ENCODE results near the gene SLC51B. TPM values are rescaled to one million over a fixed set of nuclear protein-coding genes. Genes with fewer than 3 reads are reported as not detected.
"Not testable (repeated sequence)": the region's sequence is repeated elsewhere in the genome, so short reads cannot be mapped to it uniquely, and the experiment has no call there.

SLC51B gene
- total and polyA plus RNA-seq, 8 donors: 0.39 to 19.3 (median 14.1) TPM

DNA sequence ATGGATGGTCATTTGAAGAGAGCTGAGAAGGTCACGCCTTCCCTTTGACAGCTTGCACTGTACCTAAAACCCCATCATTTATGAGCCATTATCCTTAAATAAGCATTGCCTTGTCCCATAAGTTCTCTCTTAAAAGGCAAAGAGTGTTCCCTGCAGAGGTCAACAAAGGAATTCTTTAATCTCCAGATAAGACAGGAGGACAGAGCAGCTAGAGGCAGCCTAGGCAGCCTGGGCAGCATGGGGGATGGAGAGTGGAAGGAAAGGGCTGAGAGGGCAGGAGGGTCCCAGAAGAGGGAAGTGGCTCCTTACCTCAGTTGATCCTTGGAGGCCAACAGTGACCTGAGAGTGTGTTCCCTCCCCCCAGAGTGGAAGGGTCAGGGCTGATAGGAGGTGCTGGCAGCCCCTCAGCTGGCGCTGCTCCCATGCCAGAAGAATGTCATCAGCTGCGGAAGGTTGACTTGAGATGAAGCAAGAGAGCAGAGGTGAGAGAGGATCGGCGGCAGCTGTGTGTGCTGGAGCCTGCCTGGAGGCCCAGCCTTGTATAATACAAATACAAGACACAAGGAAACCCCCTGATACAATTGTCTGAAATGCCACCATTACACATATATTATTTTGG lies 44.1 kb downstream of the SLC51B start:
- intact Hi-C loops (cut with DNase I): no loop called here
- TF ChIP-seq, protein P1, sequence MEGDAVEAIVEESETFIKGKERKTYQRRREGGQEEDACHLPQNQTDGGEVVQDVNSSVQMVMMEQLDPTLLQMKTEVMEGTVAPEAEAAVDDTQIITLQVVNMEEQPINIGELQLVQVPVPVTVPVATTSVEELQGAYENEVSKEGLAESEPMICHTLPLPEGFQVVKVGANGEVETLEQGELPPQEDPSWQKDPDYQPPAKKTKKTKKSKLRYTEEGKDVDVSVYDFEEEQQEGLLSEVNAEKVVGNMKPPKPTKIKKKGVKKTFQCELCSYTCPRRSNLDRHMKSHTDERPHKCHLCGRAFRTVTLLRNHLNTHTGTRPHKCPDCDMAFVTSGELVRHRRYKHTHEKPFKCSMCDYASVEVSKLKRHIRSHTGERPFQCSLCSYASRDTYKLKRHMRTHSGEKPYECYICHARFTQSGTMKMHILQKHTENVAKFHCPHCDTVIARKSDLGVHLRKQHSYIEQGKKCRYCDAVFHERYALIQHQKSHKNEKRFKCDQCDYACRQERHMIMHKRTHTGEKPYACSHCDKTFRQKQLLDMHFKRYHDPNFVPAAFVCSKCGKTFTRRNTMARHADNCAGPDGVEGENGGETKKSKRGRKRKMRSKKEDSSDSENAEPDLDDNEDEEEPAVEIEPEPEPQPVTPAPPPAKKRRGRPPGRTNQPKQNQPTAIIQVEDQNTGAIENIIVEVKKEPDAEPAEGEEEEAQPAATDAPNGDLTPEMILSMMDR (IDR thresholded peaks at IDR 0.05): no peak
- Histone ChIP-seq H3K36me3 (no peaks in the 10 kb centered on the region), H3K27ac (no peak overlapping the region), H3K9me3 (no peaks in the 10 kb centered on the region), H3K4me1 (peaks cover 20 to 39% of the 10 kb centered on the region in 2 donors), H3K4me3 (no peak overlapping the region), H3K27me3 (no peaks in the 10 kb centered on the region)
- DNase-seq (peak in 2 of 4 donors; percentile 93 to 95), ATAC-seq (peak; percentile 16)

DNA sequence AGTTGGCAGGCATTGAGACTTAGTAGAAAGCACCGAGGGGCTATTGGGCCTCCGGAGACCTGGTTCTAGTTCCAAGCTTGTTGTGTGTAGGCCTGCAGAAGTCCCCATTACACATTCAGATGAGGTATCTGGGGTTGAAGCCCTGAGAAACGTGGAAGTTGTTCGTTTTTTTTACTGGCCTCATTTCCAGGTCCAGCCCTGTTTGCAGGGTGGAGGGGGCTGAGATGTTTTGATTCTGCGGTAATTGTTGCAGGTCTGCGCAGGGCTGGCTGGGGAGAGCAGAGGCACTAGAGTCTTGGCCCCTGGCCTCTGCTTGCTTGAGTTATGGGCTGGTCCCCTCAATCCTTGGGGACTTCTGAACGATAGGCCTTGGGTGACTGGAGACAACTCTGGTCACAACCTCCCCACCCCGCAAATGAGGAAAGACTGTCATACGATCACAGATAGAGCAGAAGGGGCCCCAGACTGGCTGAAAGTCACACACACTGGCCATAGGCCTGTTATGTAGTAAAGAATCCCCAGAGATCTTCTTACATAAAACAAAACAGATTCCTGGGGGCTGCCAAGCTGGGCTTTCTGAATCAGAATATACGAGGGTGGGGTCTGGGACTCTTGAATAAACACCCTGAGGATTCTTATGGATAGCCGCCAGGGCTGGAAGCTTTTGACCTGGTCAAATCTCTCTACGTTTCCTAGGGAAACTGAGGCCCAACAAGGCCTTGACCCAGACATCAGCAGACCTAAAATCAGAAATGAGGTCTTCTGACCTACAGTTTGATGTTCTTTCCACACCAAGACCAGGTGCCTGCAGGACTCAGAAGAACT lies 47.0 kb downstream of the SLC51B start:
- no peak overlapping the region for H3K4me3 ChIP-seq
- DNase-seq (no peak), ATAC-seq (no peak)
- H3K4me1 ChIP-seq: peaks cover 10 to 14% of the 10 kb centered on the region in 2 donors
- no peak overlapping the region for H3K27ac ChIP-seq
- H3K27me3 ChIP-seq: no peaks in the 10 kb centered on the region
- H3K36me3 ChIP-seq: peaks cover 0 to 5% of the 10 kb centered on the region in 2 donors
- TF ChIP-seq, protein P1 (IDR thresholded peaks at IDR 0.05): no peak
- no peaks in the 10 kb centered on the region for H3K9me3 ChIP-seq
- intact Hi-C loops (cut with DNase I): loop anchor here in 1 of 2 donors (10.0 kb wide), 1 partner anchor 57 kb away; no protein-coding TSS in a partner anchor

DNA sequence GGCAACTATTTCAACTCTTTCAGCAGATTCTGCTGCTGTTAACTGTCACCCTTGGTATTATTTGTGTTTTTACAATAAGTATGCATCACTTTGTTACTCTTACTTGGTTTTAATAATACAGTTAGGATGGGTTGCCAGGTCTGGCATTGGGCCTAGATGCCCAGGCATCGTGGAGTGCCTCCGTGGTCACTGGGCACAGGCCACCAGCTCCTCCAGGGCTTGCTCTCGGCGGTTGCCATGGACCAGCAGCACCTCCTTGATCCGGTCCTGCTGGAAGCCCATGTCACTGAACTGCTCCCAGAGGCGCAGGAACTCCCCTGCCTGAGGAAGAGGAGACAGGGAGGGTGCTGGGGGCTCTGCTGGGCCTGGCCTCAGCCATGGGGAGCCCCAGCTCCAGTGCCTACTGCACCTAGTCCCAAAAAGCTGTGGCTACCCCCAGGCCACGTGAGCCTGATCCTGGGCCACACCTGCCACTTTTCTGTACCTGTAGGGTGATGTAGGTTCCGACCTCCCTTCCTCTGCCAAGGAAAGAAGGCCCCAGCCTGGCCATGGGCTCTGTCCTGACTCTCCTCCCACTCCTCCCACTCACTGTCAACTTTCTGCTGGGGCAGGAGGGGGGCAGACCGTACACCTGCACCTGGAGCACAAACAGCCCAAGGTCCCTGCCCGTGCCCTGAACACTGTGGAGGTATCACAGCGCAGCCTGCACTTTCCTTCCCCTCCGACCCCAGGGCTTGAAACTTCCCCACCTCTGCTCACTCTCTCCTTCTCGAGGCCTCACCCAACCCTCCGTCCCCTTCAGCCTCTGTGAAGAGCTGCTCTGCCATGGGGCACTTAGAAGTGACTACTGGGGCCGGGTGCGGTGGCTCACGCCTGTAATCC lies 48.0 kb downstream of the SLC51B start:
- H3K4me3 ChIP-seq: no peak overlapping the region
- intact Hi-C loops (cut with DNase I): loop anchor here in 1 of 2 donors (10.0 kb wide), 1 partner anchor 58 kb away; no protein-coding TSS in a partner anchor
- H3K27me3 ChIP-seq: no peaks in the 10 kb centered on the region
- H3K27ac ChIP-seq: no peak overlapping the region
- ATAC-seq (no peak), DNase-seq (no peak)
- H3K36me3 ChIP-seq: peaks cover 0 to 15% of the 10 kb centered on the region in 2 donors
- H3K4me1 ChIP-seq: peaks cover 3 to 4% of the 10 kb centered on the region in 2 donors
- TF ChIP-seq, protein P1 (IDR thresholded peaks at IDR 0.05): no peak
- no peaks in the 10 kb centered on the region for H3K9me3 ChIP-seq

DNA sequence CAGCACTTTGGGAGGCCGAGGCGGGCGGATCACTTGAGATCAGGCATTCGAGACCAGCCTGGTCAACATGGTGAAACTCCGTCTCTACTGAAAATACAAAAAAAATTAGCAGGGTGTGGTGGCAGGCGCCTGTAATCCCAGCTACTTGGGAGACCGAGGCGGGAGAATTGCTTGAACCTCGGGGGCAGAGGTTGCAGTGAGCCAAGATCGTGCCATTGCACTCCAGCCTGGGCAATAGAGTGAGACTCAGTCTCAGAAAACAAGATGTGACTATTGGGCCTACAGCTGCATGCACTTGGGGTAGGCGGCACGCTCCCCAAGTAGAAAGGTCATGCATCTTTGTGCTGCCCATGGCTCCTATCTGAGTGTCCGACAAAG lies 48.6 kb downstream of the SLC51B start:
- not testable (repeated sequence) for H3K9me3 ChIP-seq, H3K27me3 ChIP-seq, H3K4me1 ChIP-seq, DNase-seq, ATAC-seq, H3K27ac ChIP-seq, H3K4me3 ChIP-seq
- intact Hi-C loops (cut with DNase I): loop anchor here in 1 of 2 donors (10.0 kb wide), 1 partner anchor 59 kb away; no protein-coding TSS in a partner anchor
- peaks cover 0 to 21% of the 10 kb centered on the region in 2 donors for H3K36me3 ChIP-seq

DNA sequence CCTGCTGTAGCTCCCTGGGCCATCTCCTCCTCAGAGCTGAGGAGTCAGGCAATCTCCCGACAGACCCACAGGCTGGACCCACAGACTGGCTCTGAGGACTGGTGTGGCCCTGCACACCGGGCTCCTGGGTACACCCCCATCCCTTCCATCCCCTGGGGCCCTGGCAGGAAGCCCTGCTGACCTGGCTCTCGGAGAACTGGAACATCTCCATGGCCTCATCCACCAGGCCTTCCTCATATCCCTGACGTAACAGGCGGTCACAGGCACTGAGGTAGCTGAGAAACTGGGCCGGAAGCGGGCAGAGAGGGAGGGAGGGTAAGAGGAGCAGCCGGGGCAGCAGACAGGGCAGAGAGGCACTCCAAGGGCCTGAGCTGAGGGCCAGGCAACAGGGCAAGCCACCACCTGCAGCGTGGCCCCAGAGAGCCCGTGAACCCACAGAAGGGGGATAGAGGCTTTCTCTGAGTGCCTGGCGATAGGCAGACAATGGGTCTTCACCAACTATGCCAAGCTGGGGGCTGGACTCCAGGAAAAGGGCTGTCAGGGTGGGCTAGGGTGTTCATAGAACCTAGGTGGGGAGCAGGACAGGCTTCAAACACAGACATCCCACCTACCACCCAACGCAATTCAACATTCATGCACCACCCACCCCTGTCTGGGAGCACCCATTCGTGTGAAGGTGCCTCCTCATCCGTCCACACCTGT lies 49.3 kb downstream of the SLC51B start:
- H3K27ac ChIP-seq: no peak overlapping the region
- H3K9me3 ChIP-seq: no peaks in the 10 kb centered on the region
- H3K4me1 ChIP-seq: no peaks in the 10 kb centered on the region
- ATAC-seq (peak; percentile 67), DNase-seq (no peak)
- H3K4me3 ChIP-seq: no peak overlapping the region
- H3K36me3 ChIP-seq: peaks cover 3 to 28% of the 10 kb centered on the region in 2 donors
- intact Hi-C loops (cut with DNase I): loop anchor here in 1 of 2 donors (10.0 kb wide), 1 partner anchor 60 kb away; no protein-coding TSS in a partner anchor
- no peaks in the 10 kb centered on the region for H3K27me3 ChIP-seq
- TF ChIP-seq, protein P1 (IDR thresholded peaks at IDR 0.05): no peak

All from left lung (tissue), 10 donors.